Vagina (tissue), 2 donors: ENCODE results near the gene TRAPPC2.

Experiments used
- POLR2AphosphoS5 ChIP-seq, 2 donors: sonication (generic); formaldehyde crosslinking; IDR thresholded peaks; one replicate each; pipeline ENCODE4 v1.9.0; 2017; ENCODE audit warnings: antibody characterized with exemption in 2 of 2, mild to moderate bottlenecking in 2 of 2, low read depth in 1 of 2; ENCODE audit not compliant: insufficient read depth in 1 of 2
- TF ChIP-seq, protein P1 (sequence below), 3 experiments: fragments of 450-650 bp in 2 of 3; fragments of 200-600 bp in 1 of 3; sonication (generic) in 1 of 3; IDR thresholded peaks; one replicate each; pipeline ENCODE4 v1.5.1; 2017 to 2019; ENCODE audit warnings: antibody characterized with exemption in 3 of 3, mild to moderate bottlenecking in 2 of 3, moderate library complexity in 2 of 3

DNA sequence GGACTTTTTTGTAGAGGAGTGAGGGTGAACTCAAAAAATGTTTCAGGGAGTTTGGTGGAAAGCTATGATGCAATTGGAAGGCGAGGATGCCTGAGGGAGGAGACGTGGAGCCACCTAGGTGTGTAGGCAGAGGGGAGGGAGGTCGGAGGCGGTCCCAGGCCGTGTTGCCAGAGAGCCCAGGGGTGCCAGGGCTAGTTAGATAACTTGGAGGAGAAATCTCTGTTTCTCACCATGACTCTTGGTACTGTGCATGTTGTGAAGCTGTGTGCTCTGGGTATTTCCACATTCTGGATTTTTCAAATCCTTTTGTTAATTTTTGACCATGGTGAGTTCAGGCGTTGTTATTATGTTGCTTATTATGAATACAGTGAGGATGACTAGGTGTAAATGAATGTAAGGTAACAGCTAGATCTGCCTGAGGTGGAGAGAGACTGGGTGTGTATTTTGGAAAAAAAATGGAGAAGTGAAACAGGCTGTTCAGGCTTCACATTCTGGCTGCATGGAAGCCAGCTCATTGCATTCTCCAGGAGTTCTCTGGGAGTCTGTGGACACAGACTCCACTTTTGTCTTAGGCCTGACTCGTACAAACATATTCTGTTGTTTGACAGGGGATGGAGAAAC lies 41.0 kb downstream of the TRAPPC2 start:
- TF ChIP-seq, protein P1, sequence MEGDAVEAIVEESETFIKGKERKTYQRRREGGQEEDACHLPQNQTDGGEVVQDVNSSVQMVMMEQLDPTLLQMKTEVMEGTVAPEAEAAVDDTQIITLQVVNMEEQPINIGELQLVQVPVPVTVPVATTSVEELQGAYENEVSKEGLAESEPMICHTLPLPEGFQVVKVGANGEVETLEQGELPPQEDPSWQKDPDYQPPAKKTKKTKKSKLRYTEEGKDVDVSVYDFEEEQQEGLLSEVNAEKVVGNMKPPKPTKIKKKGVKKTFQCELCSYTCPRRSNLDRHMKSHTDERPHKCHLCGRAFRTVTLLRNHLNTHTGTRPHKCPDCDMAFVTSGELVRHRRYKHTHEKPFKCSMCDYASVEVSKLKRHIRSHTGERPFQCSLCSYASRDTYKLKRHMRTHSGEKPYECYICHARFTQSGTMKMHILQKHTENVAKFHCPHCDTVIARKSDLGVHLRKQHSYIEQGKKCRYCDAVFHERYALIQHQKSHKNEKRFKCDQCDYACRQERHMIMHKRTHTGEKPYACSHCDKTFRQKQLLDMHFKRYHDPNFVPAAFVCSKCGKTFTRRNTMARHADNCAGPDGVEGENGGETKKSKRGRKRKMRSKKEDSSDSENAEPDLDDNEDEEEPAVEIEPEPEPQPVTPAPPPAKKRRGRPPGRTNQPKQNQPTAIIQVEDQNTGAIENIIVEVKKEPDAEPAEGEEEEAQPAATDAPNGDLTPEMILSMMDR (IDR thresholded peaks at IDR 0.05) = no peak
- no peak for TF ChIP-seq POLR2AphosphoS5 (IDR thresholded peaks at IDR 0.05; ENCODE audit: insufficient read depth in 1 of 2, low read depth in 1 of 2)
